Endodermal cell (in vitro differentiated cells): ENCODE measurements around the gene SPAG4. TPM values are rescaled to one million over a fixed set of nuclear protein-coding genes. Genes with fewer than 3 reads are reported as not detected.

Experiments
- DNase-seq: peaks from one replicate; pipeline ENCODE4 v3.0.0-alpha.2; 2017
- H3K27ac ChIP-seq: 2 replicates; pipeline ENCODE4 v1.5.1; 2013; ENCODE audit warnings: mild to moderate bottlenecking, low read depth, low read length, moderate library complexity
- H3K27me3 ChIP-seq: 2 replicates; pipeline ENCODE4 v1.6.1; 2013; ENCODE audit warnings: mild to moderate bottlenecking, low read length, moderate library complexity; ENCODE audit not compliant: insufficient read depth, control insufficient read depth, poor library complexity, severe bottlenecking
- H3K36me3 ChIP-seq: 2 replicates; pipeline ENCODE4 v1.7.0; 2013; ENCODE audit warnings: mild to moderate bottlenecking, low read length, moderate library complexity; ENCODE audit not compliant: control insufficient read depth, insufficient read depth
- H3K4me1 ChIP-seq: one replicate; pipeline ENCODE4 v1.7.0; 2013; ENCODE audit warnings: low read length; ENCODE audit not compliant: control insufficient read depth, insufficient read depth
- H3K4me3 ChIP-seq: 2 replicates; pipeline ENCODE4 v1.5.1; 2013; ENCODE audit warnings: mild to moderate bottlenecking, low read length, moderate library complexity
- H3K9ac ChIP-seq: 2 replicates; pipeline ENCODE4 v1.6.1; 2013; ENCODE audit warnings: mild to moderate bottlenecking, low read length, moderate library complexity; ENCODE audit not compliant: poor library complexity, severe bottlenecking; ENCODE audit errors: extremely low read depth
- H3K9me3 ChIP-seq: 2 replicates; pipeline ENCODE4 v1.6.1; 2013; ENCODE audit warnings: mild to moderate bottlenecking, low read length, moderate library complexity; ENCODE audit not compliant: control insufficient read depth
- H3K27ac Mint-ChIP-seq: 2 replicates; pipeline ENCODE4 v1.8.0; 2020; ENCODE audit warnings: mixed read lengths
- H3K27me3 Mint-ChIP-seq: 2 replicates; pipeline ENCODE4 v1.8.0; 2021; ENCODE audit warnings: mild to moderate bottlenecking, mixed read lengths; ENCODE audit not compliant: insufficient read depth
- H3K36me3 Mint-ChIP-seq: 2 replicates; pipeline ENCODE4 v1.8.0; 2020; ENCODE audit warnings: low read depth, mixed read lengths
- H3K4me1 Mint-ChIP-seq: 2 replicates; pipeline ENCODE4 v1.8.0; 2020; ENCODE audit warnings: mixed read lengths
- H3K4me3 Mint-ChIP-seq: 2 replicates; pipeline ENCODE4 v1.8.0; 2020; ENCODE audit warnings: mild to moderate bottlenecking, moderate library complexity, mixed read lengths
- H3K9me3 Mint-ChIP-seq: 2 replicates; pipeline ENCODE4 v1.8.0; 2020; ENCODE audit warnings: mild to moderate bottlenecking, mixed read lengths
- WGBS, 2 experiments: methylation state at CpG; one replicate each; pipeline versions ENCODE4 v1.1.5 to v1.1.7; 2013; ENCODE audit warnings: missing lambda C conversion rate in 2 of 2, mixed read lengths in 1 of 2; ENCODE audit not compliant: insufficient coverage in 1 of 2, insufficient read length in 1 of 2; 5-methylcytosine and 5-hydroxymethylcytosine counted together
- total RNA-seq, 2 donors: library from RNA; stranded (reverse); fragmentation: NEBNext Ultra II Directional in 1 of 2; extraction: Animal tissue kit (Norgen Biotek cat#: 25700) in 1 of 2; gene quantifications; 2 replicates in 1 of 2; 3 replicates in 1 of 2; pipeline ENCODE4 v1.2.1, GENCODE V29; 2021
- TF ChIP-seq, protein P1 (sequence below): fragments of 200-600 bp; sonication (generic); conservative IDR thresholded peaks from 2 replicates; pipeline ENCODE4 v1.5.0; 2021; ENCODE audit warnings: antibody characterized with exemption, mild to moderate bottlenecking

Gene SPAG4
- total RNA-seq, 2 donors from 2014 or later = 1.7 to 3.5 TPM

DNA sequence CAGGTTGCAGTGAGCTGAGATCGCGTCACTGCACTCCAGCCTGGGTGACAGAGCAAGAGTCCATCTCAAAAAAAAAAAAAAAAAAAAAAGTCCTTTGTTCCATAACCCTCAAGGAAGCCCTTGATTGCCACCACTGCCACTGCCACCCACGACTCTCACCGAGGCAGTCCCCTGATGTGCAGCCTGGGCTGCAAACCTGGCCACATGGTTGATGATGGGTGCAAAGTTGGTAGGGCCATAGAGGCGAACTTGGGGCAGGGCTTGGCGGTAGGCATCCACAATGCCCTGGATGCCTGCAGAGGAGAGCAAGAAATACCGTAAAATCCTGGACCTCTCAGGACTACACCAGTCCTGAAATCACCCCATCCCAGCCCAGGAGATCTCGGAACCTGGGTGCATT, 11.5 kb downstream of the SPAG4 start:
- Mint-ChIP-seq H3K36me3 (peaks cover 61% of the 10 kb centered on the region), H3K27ac (no peak overlapping the region), H3K4me1 (no peaks in the 10 kb centered on the region), H3K4me3 (no peak overlapping the region), H3K27me3 (no peaks in the 10 kb centered on the region), H3K9me3 (no peaks in the 10 kb centered on the region)
- Histone ChIP-seq H3K36me3 (peaks cover 76% of the 10 kb centered on the region), H3K4me3 (no peak overlapping the region), H3K27ac (no peak overlapping the region), H3K9me3 (no peaks in the 10 kb centered on the region), H3K4me1 (no peaks in the 10 kb centered on the region), H3K27me3 (no peaks in the 10 kb centered on the region), H3K9ac (no peak overlapping the region)
- WGBS, 2 experiments = 98 to 100% methylated on average over 4 to 8 of the region's 8 CpGs
- TF ChIP-seq, protein P1, sequence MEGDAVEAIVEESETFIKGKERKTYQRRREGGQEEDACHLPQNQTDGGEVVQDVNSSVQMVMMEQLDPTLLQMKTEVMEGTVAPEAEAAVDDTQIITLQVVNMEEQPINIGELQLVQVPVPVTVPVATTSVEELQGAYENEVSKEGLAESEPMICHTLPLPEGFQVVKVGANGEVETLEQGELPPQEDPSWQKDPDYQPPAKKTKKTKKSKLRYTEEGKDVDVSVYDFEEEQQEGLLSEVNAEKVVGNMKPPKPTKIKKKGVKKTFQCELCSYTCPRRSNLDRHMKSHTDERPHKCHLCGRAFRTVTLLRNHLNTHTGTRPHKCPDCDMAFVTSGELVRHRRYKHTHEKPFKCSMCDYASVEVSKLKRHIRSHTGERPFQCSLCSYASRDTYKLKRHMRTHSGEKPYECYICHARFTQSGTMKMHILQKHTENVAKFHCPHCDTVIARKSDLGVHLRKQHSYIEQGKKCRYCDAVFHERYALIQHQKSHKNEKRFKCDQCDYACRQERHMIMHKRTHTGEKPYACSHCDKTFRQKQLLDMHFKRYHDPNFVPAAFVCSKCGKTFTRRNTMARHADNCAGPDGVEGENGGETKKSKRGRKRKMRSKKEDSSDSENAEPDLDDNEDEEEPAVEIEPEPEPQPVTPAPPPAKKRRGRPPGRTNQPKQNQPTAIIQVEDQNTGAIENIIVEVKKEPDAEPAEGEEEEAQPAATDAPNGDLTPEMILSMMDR = no peak
- no peak for DNase-seq

DNA sequence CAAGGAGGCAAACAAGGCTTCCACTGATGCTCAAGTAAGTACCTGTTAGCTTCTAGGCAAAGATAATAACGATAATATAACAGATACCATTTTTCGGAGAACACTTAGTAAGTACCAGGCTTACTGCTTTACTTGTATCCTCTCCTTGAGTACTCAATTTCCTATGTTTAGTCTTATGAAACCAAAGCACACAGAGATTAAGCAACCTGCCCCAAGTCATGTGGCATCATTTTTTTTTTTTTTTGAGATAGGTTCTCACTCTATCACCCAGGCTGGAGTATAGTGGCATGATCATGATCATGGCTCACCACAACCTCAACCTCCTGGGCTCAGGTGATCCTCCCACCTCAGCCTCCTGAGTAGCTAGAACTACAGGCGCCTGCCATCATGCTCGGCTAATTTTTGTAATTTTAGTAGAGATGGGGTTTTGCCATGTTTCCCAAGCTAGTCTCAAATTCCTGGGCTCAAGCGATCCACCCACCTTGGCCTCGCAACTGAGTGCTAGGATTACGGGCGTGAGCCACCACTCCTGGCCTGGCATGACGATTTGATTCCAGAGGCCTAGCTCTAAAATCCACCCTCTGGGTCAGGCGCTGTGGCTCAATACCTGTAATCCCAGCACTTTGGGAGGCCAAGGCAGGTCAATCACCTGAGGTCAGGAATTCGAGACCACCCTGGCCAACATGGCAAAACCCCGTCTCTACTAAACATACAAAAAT, 14.0 kb downstream of the SPAG4 start:
- Histone ChIP-seq H3K9ac (no peak overlapping the region), H3K36me3 (peaks cover 82% of the 10 kb centered on the region), H3K27ac (no peak overlapping the region), H3K4me1 (no peaks in the 10 kb centered on the region), H3K9me3 (no peaks in the 10 kb centered on the region), H3K4me3 (no peak overlapping the region), H3K27me3 (no peaks in the 10 kb centered on the region)
- no peak overlapping the region for H3K27ac Mint-ChIP-seq
- no peak overlapping the region for H3K4me3 Mint-ChIP-seq
- no peaks in the 10 kb centered on the region for H3K9me3 Mint-ChIP-seq
- 96% methylated on average over 8 to 12 of the region's 12 CpGs for WGBS, 2 experiments
- peaks cover 60% of the 10 kb centered on the region for H3K36me3 Mint-ChIP-seq
- no peaks in the 10 kb centered on the region for H3K4me1 Mint-ChIP-seq
- no peak for DNase-seq
- no peaks in the 10 kb centered on the region for H3K27me3 Mint-ChIP-seq
- TF ChIP-seq, protein P1 = no peak

DNA sequence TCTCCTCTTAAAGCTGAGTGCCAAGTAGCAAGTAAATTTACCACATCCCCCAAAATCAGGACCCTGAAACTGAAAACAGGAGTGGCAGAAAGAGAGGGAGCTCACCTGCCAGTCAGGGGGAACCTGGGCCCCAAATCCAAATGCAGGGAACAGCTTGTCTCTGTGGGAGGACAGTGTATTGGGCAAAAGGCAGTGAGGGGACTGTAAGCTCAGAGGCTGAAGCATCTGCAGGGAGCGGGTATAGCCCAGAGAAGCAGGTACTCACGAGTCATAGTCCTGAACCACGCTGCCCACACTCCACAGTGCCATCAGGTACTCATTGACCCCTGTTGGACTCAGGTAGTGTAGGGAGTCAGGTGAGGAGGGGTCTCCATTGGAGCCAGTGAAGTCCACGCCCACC, 15.0 kb downstream of the SPAG4 start:
- H3K9me3 Mint-ChIP-seq = no peaks in the 10 kb centered on the region
- Histone ChIP-seq H3K27me3 (no peaks in the 10 kb centered on the region), H3K4me3 (no peak overlapping the region), H3K4me1 (no peaks in the 10 kb centered on the region), H3K27ac (no peak overlapping the region), H3K9ac (no peak overlapping the region), H3K36me3 (peaks cover 71% of the 10 kb centered on the region), H3K9me3 (no peaks in the 10 kb centered on the region)
- H3K4me1 Mint-ChIP-seq = no peaks in the 10 kb centered on the region
- no peak for DNase-seq
- WGBS, 2 experiments = 96 to 100% methylated on average over 3 to 4 of the region's 4 CpGs
- no peak overlapping the region for H3K4me3 Mint-ChIP-seq
- H3K36me3 Mint-ChIP-seq = peaks cover 55% of the 10 kb centered on the region
- TF ChIP-seq, protein P1 = no peak
- no peaks in the 10 kb centered on the region for H3K27me3 Mint-ChIP-seq
- H3K27ac Mint-ChIP-seq = no peak overlapping the region
